ENCODE measurements around the gene HEATR9. TPM values are rescaled to one million over a fixed set of nuclear protein-coding genes. Genes with fewer than 3 reads are reported as not detected.

HEATR9 gene
- total RNA-seq, 1 experiment from 2014 or later = not detected

DNA sequence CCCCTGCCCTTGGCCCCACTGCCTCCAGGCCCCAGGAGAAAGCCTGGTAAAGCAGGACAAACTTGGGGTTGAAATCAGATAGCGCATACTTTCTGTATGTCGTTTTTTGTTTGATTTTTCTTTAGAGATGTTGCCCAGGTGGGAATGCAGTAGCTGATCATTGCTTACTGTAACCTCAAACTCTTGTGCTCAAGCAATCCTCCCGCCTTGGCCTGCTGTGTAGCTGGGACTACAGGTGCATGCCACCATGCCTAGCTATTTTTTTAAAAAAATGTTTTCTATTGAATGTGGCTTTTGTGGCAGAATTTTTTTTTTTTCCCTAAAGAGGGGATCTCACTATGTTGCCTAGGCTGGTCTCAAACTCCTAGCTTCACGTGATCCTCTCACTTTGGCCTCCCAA, 22.6 kb upstream of the HEATR9 start:
- no peak for ATAC-seq
- no peaks in the 10 kb centered on the region for H3K9me3 ChIP-seq (ENCODE audit: control insufficient read depth in 1 of 2, insufficient read depth in 1 of 2, low read depth in 1 of 2, low read length in 2 of 2)
- no peaks in the 10 kb centered on the region for H4K20me1 ChIP-seq (ENCODE audit: insufficient read depth)
- ChIA-PET RAD21 (ENCODE audit: low non-redundant PET in 1 of 2, low total read pairs in 2 of 2, uncharacterized antibody in 2 of 2, unreplicated experiment in 2 of 2) (interaction anchor here in 1 of 2 experiments (0.7 kb wide), 1 partner anchor 114 kb away, joined by 5 read pairs; no protein-coding TSS in a partner anchor), CTCF (no interaction called here), POLR2A (no interaction called here)
- H2AFZ ChIP-seq (ENCODE audit: low read depth, low read length, poor library complexity, severe bottlenecking) = no peak overlapping the region
- intact Hi-C loops (cut with micrococcal nuclease) = no loop called here
- no peak overlapping the region for H3K9ac ChIP-seq (ENCODE audit: low read length)
- H3K79me2 ChIP-seq (ENCODE audit: insufficient read depth, low read length) = no peaks in the 10 kb centered on the region
- no TSS peak for BruUV-seq (replicated peaks)
- no peaks in the 10 kb centered on the region for H3K4me1 ChIP-seq (ENCODE audit: control insufficient read depth in 1 of 2, insufficient read depth in 2 of 2, low read length in 2 of 2)
- H3K27me3 ChIP-seq (ENCODE audit: insufficient read depth, low read length) = no peaks in the 10 kb centered on the region
- H3K27ac ChIP-seq (ENCODE audit: low read depth, low read length) = no peak overlapping the region
- H3K4me2 ChIP-seq (ENCODE audit: low read length) = no peak overlapping the region
- H3K36me3 ChIP-seq (ENCODE audit: control insufficient read depth in 1 of 2, insufficient read depth in 2 of 2, low read length in 2 of 2) = no peaks in the 10 kb centered on the region
- no peaks in the 10 kb centered on the region for H3K9me2 ChIP-seq (ENCODE audit: insufficient read depth)
- no peak for DNase-seq (ENCODE audit: low read depth, low spot score)
- H3K4me3 ChIP-seq (replicated peaks in 1 of 2; ENCODE audit: low read depth in 1 of 2, low read length in 2 of 2) = no peak overlapping the region
- no peak for TF ChIP-seq POLR2A (IDR thresholded peaks at IDR 0.05; ENCODE audit: borderline replicate concordance, extremely low read depth, insufficient read depth, insufficient read length)
- TF ChIP-seq EGR1 (IDR thresholded peaks at IDR 0.05; ENCODE audit: low read depth) = no peak
- TF ChIP-seq CEBPB (IDR thresholded peaks at IDR 0.05; ENCODE audit: low read depth) = no peak
- TF ChIP-seq, protein P1, sequence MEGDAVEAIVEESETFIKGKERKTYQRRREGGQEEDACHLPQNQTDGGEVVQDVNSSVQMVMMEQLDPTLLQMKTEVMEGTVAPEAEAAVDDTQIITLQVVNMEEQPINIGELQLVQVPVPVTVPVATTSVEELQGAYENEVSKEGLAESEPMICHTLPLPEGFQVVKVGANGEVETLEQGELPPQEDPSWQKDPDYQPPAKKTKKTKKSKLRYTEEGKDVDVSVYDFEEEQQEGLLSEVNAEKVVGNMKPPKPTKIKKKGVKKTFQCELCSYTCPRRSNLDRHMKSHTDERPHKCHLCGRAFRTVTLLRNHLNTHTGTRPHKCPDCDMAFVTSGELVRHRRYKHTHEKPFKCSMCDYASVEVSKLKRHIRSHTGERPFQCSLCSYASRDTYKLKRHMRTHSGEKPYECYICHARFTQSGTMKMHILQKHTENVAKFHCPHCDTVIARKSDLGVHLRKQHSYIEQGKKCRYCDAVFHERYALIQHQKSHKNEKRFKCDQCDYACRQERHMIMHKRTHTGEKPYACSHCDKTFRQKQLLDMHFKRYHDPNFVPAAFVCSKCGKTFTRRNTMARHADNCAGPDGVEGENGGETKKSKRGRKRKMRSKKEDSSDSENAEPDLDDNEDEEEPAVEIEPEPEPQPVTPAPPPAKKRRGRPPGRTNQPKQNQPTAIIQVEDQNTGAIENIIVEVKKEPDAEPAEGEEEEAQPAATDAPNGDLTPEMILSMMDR (IDR thresholded peaks at IDR 0.05 in 2 of 3, conservative IDR thresholded peaks at IDR 0.05 in 1 of 3; ENCODE audit: borderline replicate concordance in 1 of 3, insufficient read depth in 1 of 3, low read depth in 2 of 3, low read length in 2 of 3) = no peak
- TF ChIP-seq SIN3A (IDR thresholded peaks at IDR 0.05; ENCODE audit: low read depth) = no peak
- TF ChIP-seq ZBTB33 (IDR thresholded peaks at IDR 0.05; ENCODE audit: extremely low read depth, insufficient replicate concordance, low read length) = no peak
- TF ChIP-seq POLR2AphosphoS5 (IDR thresholded peaks at IDR 0.05; ENCODE audit: low read depth, low read length) = no peak
- TF ChIP-seq FOSL1 (IDR thresholded peaks at IDR 0.05; ENCODE audit: low read depth) = no peak
- TF ChIP-seq MAX (IDR thresholded peaks at IDR 0.05) = no peak
